ENCODE measurements around the gene ABHD4.
A peak's percentile ranks its signal among the peaks of the same experiment; 100 is the strongest.
"Not testable (repeated sequence)": the region's sequence is repeated elsewhere in the genome, so short reads cannot be mapped to it uniquely, and the experiment has no call there.

Gene ABHD4, protein sequence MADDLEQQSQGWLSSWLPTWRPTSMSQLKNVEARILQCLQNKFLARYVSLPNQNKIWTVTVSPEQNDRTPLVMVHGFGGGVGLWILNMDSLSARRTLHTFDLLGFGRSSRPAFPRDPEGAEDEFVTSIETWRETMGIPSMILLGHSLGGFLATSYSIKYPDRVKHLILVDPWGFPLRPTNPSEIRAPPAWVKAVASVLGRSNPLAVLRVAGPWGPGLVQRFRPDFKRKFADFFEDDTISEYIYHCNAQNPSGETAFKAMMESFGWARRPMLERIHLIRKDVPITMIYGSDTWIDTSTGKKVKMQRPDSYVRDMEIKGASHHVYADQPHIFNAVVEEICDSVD

DNA sequence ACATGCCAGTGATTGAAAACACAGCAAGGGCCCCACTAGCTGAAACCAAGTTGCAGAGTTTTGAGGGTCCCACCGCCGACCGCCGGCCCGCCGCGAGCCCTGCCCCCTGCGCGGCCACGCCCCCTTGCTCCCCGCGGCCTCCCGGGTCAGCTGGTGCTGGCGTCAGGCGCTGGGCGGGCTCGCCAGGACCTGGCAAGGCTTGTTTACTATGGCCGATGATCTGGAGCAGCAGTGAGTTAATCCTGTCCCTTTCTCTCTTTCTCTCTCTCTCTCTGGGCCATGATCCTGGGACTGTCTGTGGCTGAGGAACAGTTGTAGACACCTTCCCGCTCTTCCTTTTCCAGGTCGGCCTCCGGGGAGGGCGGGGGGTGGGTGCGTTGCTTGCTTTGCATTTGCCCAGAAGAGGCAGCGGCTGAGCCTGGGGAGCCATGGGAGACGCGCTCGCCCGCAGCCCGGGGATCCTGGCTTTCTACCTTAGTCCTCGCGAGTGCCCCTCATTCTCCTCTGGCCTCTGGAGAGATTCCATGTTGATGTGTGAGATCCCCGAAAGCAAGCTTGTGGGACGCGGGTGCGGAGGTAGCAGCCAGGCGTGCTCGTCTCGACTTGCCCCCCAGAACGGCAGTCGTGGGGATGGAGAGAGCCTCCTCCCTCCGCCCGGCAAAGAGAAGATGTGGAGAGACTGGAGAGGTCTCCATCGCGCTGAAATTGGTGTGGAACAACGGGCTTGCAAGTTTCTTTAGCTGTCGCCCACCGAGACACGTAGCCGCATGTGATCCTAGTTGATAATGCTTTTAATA lies at the start of gene ABHD4:
ABHD4 (plus strand) TSS at position 202 of the 797 bp plus-strand sequence; CDS start at position 209, 7 bp downstream.
- no peak for DNase-seq (ENCODE audit: low read depth)

DNA sequence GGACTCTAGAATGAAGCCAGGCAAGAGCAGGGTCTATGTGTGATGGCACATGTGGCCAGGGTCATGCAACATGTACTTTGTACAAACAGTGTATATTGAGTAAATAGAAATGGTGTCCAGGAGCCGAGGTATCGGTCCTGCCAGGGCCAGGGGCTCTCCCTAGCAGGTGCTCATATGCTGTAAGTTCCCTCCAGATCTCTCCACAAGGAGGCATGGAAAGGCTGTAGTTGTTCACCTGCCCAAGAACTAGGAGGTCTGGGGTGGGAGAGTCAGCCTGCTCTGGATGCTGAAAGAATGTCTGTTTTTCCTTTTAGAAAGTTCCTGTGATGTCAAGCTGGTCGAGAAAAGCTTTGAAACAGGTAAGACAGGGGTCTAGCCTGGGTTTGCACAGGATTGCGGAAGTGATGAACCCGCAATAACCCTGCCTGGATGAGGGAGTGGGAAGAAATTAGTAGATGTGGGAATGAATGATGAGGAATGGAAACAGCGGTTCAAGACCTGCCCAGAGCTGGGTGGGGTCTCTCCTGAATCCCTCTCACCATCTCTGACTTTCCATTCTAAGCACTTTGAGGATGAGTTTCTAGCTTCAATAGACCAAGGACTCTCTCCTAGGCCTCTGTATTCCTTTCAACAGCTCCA lies 48.7 kb upstream of the ABHD4 start:
- no peak for DNase-seq (ENCODE audit: low read depth)

DNA sequence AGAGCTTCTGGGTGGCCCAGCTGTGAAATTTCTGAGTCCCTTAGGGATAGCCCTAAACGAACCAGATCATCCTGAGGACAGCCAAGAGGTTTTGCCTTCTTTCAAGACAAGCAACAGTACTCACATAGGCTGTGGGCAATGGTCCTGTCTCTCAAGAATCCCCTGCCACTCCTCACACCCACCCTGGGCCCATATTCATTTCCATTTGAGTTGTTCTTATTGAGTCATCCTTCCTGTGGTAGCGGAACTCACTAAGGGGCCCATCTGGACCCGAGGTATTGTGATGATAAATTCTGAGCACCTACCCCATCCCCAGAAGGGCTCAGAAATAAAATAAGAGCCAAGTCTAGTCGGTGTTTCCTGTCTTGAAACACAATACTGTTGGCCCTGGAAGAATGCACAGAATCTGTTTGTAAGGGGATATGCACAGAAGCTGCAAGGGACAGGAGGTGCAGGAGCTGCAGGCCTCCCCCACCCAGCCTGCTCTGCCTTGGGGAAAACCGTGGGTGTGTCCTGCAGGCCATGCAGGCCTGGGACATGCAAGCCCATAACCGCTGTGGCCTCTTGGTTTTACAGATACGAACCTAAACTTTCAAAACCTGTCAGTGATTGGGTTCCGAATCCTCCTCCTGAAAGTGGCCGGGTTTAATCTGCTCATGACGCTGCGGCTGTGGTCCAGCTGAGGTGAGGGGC lies 48.0 kb upstream of the ABHD4 start:
- DNase-seq (ENCODE audit: low read depth) = peak; percentile 70

DNA sequence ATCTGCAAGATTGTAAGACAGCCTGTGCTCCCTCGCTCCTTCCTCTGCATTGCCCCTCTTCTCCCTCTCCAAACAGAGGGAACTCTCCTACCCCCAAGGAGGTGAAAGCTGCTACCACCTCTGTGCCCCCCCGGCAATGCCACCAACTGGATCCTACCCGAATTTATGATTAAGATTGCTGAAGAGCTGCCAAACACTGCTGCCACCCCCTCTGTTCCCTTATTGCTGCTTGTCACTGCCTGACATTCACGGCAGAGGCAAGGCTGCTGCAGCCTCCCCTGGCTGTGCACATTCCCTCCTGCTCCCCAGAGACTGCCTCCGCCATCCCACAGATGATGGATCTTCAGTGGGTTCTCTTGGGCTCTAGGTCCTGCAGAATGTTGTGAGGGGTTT lies 46.5 kb upstream of the ABHD4 start:
- no peak for DNase-seq (ENCODE audit: low read depth)

DNA sequence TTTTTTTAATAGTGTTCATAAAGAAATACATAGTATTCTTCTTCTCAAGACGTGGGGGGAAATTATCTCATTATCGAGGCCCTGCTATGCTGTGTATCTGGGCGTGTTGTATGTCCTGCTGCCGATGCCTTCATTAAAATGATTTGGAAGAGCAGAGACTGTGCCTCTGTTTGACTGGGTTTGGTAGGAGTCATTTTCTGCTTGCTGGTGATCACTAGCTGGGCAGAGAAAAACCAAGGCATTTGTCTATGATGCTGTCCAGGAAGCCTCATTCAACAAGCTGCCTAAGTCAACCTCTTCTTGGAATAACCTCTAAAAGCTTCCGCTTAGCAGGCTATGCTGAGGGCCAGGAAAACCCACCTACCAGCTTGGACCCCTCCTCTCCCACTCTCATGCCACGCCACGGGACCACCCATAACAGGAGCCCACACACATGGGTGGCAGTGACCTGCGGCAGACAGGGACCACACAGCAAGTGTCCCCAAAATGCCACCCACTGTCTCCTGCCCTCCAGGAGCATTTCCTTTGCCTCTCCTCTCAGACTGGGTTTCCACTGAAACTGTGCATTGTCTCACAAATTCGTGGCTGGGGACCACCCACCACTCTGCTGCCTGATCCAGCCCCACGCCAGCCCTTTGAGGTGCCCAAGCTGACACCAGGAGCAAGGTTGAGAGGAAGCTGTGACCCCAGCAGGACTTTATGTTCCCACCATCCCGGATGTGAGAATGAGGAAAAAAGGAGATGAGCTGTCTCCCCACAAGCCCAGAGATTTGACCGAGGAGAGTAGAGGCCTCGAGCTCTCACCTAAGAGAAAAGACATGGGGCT lies 45.9 kb upstream of the ABHD4 start:
- no peak for DNase-seq (ENCODE audit: low read depth)

DNA sequence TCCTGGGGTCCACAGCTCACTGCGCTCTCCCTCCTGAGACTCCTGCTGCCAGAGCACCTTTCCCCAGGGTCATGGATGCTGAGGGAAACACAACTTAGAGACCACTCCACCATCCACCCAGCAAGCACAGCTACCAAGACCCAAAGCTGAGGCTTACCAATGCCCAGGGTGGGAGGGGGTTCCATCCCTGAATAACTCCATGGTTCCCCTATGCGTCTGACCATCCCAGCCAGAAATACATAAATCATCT lies 45.3 kb upstream of the ABHD4 start:
- no peak for DNase-seq (ENCODE audit: low read depth)

DNA sequence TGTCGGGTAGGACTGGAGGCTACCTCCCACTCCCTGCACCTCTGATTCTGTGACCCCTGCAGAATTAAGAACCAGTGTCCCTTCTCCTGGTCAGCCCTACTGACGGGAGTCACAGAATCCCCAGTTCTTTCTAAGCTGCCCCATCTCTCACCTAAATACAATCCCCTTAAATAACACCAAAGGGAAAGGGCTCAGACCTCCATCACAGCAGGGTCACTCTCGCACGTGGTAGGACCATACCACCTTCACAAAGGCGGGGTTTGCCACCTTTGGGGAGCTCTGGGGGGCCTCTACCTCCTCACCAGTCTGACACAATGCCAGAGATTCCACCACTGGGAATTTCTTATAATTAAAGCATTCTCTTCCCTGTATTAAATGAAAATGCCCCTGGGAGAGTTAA lies 44.7 kb upstream of the ABHD4 start:
- DNase-seq (ENCODE audit: low read depth) = no peak

DNA sequence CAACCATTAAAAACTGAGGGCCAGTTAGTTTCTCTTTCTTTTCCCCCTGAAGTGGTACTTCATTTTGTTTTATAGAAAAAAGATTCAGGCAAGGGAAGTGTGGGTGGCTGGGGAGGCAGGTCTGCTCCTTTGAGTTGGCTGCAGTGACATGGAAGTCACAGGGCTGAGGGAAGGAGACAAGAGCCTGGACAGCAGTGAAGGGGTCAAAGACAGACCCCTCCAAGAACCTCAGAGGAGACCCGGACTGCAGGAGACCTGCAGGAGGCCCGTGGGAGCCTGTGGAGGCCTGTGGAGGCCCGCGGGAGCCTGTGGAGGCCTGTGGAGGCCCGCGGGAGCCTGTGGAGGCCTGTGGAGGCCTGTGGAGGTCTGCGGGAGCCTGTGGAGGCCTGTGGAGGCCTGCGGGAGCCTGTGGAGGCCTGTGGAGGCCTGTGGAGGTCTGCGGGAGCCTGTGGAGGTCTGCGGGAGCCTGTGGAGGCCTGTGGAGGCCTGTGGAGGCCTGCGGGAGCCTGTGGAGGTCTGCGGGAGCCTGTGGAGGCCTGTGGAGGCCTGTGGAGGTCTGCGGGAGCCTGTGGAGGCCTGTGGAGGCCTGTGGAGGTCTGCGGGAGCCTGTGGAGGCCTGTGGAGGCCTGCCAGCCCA lies 44.1 kb upstream of the ABHD4 start:
- DNase-seq (ENCODE audit: low read depth) = not testable (repeated sequence)

DNA sequence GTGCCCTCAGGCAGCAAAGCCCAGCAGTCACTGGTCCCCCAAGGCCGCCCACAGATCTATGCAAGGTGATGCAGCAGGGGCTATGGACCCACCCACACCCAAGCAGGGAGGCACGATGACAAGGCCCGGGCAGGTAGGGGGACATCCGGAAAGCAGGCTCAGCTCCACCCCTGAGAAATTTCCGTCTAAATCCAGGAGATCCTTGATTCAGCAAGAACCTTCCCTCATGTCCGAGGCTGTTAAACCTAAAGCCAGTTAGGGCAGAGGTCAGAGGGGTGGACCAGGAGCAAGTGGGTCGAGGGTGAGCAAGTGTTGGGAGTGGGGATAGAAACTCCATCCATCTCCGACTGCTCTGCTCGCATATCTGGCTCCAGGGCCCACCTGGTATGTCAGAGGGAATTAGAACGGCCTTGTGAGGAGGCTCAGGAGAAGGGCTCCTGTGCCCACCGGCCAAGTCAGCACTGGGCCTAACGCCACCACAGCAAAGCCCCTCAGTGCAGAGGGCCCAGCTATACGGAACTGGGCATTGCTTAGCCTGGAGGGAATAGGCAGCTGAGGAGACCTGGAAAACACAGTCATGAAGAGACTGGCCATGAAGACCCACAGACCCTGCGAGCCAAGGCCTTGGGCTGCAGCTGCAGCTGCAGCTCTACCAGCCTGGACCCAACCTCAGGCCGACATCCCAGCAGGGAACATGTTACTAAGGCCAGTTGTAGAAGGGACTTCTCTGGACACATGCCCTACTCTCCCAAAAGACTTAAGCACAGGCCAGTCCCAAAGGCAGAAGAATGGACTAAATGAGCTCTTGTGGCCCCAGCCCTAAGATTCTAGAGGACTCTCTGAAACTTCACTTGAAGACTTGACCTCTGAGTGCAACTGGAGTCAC lies 43.4 kb upstream of the ABHD4 start:
- DNase-seq (ENCODE audit: low read depth) = no peak

DNA sequence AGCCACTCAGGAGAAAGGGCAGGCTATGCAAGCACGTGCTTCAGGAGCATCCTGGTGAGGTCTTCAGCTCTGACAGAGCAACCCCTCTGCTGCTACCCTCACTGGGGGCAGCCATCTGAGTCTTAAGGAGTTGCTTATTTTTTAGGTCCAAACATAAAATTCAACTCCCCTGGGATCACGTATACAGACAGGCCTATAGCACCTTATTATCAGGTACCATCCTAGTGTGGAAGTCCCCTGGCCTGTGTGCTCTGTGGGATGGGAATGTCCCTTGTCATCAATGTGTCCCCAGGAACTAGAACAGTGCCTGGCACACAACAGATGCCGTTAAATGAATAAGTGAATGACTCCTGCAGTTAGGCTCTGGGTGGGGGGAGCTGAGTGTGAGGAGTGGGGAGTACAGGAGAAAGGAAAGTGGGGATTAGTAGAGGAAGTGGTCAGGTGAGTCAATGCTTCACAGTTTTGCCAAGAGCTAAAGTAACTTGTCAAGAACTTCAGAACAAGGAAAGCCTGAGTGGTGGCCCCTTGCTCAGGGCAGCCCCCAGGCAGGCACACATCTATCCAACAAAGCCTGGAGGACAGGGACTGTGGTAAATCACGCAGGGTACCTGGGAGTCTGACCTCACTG lies 42.6 kb upstream of the ABHD4 start:
- DNase-seq (ENCODE audit: low read depth) = peak; percentile 79

DNA sequence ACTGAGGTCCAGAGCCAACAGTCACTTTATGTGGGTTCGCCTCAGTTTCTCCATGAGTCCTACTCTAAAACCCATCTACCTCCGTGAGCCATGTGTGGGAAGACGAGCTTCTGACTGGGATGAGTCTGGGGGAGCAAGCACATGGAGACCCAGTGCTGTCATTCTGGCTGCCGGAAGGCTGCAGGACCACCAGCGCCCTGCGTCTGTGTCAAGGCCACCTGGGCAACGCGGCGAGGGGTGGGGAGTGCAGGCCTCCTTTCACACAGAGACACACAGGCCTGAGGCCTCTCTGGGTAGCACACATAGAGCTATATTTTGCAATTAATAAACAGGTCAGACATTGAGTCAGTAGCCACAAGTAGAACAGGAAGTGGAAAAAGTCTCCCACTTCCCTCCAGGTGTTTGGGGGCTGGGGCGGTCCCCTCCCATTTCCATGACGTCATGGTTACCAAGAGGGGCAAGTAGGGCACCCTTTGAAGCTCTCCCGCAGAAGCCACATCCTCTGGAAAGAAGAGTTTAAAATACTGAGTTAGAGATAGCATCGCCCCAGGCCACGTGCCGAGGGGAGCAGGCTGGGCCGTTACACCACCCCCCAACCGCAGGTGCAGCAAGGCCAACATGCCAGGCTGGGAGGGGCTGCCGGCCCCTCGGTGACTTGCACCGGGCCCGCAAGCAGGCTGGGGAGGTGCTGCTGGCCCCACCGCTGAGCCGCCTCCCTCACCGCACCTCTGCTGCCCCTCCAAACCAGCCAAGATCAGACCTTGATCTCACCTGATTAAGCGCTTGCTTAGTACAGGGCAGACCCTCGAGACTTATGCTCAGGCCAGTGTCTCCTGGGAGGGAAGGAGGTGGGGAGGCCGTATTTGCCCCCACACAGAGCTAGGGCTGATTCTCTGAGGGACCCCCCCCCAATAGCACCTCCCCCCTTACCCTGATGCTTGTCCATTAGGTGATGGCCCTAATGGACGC lies 41.8 kb upstream of the ABHD4 start:
- peak; percentile 96 for DNase-seq (ENCODE audit: low read depth)

DNA sequence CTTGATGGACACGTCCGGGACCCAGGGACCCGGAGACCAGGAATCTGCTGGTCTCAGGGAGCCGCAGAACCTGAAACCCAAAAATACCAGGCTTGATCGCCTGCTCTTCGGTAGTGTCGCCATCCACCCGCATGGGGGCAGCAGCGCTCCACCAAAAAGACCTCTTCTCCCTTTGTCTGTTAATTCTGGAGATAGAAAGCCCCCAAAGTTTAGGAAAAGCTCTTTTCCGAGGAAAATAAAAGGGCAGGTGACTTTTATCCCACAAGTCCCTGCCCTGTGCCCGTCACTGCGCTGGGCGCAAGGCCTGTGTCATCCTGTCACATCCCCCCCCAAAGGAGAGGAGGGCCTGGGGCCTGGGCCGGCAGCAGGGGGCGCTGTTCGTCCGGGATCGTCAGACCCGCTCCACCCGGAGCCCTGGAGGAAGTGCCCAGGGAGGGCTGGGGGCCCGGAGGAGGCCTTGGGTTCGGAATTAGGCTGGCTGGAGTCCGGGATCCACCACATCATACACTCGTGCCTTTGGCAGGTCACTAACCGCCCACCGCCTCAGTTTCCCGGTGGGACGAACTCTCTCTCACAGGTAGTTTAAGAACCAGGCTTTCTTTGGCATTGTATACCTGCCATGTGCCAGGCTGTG lies 41.0 kb upstream of the ABHD4 start:
- DNase-seq (ENCODE audit: low read depth) = peak; percentile 89

DNA sequence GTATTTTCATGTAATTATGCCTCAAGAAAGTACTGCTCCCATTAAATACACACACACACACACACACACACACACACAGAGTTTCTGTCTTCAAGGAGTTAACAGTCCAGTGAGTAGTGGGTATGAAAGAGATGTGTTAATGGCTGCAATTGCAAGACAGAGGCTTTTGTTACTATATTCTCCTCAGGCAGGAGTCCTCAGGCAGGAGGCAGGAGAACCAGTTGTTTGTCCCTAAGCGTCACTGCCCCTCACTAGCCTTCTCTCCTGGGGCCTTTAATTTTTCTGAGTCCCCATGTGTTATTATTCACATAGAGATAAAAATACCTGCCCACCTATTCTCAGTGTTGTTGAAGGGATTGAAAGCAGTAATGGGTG lies 40.3 kb upstream of the ABHD4 start:
- DNase-seq (ENCODE audit: low read depth) = no peak

DNA sequence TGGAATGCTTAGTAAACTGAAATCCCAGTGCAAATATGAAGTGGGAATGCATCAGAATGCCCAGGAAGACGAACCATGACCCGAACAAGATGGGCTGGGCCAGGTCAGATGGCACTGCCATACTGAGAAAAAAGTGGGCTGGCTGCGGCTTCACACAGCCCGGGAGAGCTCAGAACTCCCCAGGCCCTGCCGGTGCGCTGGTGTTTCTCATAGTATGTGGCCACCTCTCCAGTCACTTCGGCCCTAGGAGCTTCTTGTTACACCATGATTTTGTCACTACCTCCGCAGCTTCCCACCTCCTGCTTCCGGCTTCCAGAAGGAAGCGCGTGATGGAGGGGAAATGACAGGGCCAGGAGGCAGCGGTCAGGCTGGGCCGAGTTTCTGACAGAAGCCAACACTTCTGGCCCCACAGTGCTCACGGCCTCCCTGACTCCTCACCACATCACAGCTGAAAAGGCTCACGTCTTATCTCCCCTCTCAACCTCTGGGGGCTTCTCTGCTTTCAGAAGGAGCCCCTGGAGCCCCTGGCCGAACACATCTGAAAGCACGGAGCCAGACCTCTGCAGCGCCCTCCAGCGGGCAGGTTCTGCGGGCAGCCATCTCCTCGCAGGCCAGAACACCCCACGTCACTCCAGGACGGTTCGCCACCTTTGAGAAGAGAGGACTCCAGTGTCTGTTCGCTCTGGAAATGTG lies 39.7 kb upstream of the ABHD4 start:
- DNase-seq (ENCODE audit: low read depth) = no peak

DNA sequence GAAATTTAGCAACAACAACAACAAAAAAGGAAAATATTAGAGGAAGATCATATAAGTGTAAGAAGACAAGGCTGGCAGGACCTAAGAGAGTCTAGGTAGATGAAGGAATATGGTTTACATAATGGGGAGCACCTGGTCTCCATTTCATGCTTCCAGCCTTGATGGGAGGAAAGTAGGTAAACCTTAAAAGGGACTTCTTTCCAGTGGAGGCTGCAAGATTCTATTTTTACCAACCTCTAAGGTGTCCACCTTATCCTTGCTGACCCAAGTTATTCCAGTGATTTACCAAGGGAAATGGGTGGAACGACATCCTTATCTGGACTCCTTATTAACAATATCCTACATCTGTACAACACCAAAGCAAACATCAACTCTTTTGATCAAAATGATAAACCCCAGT lies 39.1 kb upstream of the ABHD4 start:
- no peak for DNase-seq (ENCODE audit: low read depth)

DNA sequence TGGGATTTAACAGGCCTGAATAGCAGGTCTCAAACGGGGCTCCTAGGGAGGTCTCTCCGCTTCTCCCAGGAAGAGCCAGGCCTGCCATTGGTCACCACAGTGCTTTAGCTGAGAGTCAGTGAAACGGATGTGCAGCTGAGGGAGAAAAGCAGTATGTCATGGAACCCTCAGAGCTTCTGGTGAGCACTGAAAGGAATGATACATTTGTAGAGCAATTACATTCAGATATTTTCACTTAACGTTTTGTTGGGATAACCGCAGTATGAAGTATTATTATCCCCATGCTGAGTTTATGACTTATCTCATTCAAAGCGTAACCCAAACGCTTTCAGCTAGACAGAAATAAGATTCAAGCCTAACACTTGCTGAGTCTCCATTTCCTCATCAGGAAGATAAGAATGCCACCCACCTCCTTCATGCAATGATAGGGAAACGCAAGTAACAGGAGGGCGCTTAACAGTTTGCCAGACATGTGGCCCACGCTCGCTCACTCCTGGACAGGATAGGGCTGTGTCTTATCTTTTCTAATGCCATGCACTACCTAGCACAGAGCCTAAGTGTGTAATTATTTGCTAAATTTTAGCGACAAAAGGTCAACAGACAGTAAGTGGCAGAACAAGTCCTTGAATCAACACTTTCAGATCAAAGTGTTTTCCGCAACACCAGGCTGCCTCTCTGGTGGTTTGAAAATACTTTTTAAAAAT lies 37.3 kb upstream of the ABHD4 start:
- DNase-seq (ENCODE audit: low read depth) = peak; percentile 41

DNA sequence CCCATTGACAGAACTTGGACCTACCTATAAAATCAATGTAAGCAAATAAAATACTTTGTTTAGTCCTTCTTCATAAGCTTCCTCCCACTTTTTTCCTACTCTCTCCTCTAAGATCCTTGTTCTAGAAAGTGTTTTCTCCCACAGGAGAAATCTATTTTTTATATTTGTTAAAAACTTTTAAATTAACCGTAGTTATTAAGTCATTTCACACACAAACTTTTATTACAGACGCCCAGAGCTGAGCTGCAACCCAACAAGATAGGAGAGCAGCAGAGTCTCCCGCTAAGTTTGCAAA lies 36.8 kb upstream of the ABHD4 start:
- no peak for DNase-seq (ENCODE audit: low read depth)

All from activated T-cell treated with anti-CD3 and anti-CD28 coated beads for 24 hours (primary cell).